ENCODE results near the gene QRSL1.
"Not testable (repeated sequence)": the region's sequence is repeated elsewhere in the genome, so short reads cannot be mapped to it uniquely, and the experiment has no call there.

The QRSL1 gene

GRCh38 chr6:106626485-106626884 lies 2.9 kb upstream of the QRSL1 start:
- DNase-seq: no peak

GRCh38 chr6:106627760-106628159 lies 1.6 kb upstream of the QRSL1 start:
- not testable (repeated sequence) for DNase-seq

GRCh38 chr6:106628658-106629102 lies 698 bp upstream of the QRSL1 start:
- no peak for DNase-seq

GRCh38 chr6:106629859-106630163 lies 433 bp downstream of the QRSL1 start:
- no peak for DNase-seq

- DNase-seq: no peak
These were observed 988 bp downstream of the QRSL1 start for GRCh38 chr6:106630366-106630765.

GRCh38 chr6:106631346-106631745 lies 2.0 kb downstream of the QRSL1 start:
- DNase-seq: no peak

GRCh38 chr6:106634565-106634964 lies 5.2 kb downstream of the QRSL1 start:
- DNase-seq: no peak

GRCh38 chr6:106637051-106637716 lies 7.8 kb downstream of the QRSL1 start:
- DNase-seq: no peak

GRCh38 chr6:106637717-106638341 lies 8.5 kb downstream of the QRSL1 start:
- DNase-seq: no peak

- DNase-seq: no peak
These were observed 10.4 kb downstream of the QRSL1 start for GRCh38 chr6:106639812-106640211.

GRCh38 chr6:106642476-106642875 lies 13.1 kb downstream of the QRSL1 start:
- no peak for DNase-seq

- DNase-seq: no peak
These were observed 13.7 kb downstream of the QRSL1 start for GRCh38 chr6:106643061-106643460.

- DNase-seq: no peak
These were observed 19.4 kb downstream of the QRSL1 start for GRCh38 chr6:106648651-106649308.

GRCh38 chr6:106658469-106658868 lies 29.1 kb downstream of the QRSL1 start:
- no peak for DNase-seq

- no peak for DNase-seq
These were observed 30.5 kb downstream of the QRSL1 start for GRCh38 chr6:106659859-106660258.

- no peak for DNase-seq
These were observed 33.1 kb downstream of the QRSL1 start for GRCh38 chr6:106662458-106662857.

GRCh38 chr6:106666282-106667021 lies 37.1 kb downstream of the QRSL1 start:
- DNase-seq: no peak

- no peak for DNase-seq
These were observed 37.6 kb downstream of the QRSL1 start for GRCh38 chr6:106667022-106667402.

- DNase-seq: no peak
These were observed 40.9 kb downstream of the QRSL1 start for GRCh38 chr6:106670236-106670635.

- no peak for DNase-seq
These were observed 42.3 kb downstream of the QRSL1 start for GRCh38 chr6:106671651-106672050.

GRCh38 chr6:106674541-106675229 lies 45.3 kb downstream of the QRSL1 start:
- no peak for DNase-seq

GRCh38 chr6:106677282-106677681 lies 47.9 kb downstream of the QRSL1 start:
- DNase-seq: no peak

GRCh38 chr6:106684011-106684410 lies 54.6 kb downstream of the QRSL1 start:
- DNase-seq: no peak

All from stimulated activated CD4-positive, alpha-beta T cell treated with anti-CD3 and anti-CD28 coated beads, Interleukin-15, amount 100 ng/mL, for 24 hours (primary cell).